HG03571 (cell line): ENCODE data around the gene MRGPRD.

Source experiments
- ATAC-seq: cut with Tn5 transposase; IDR thresholded peaks from one replicate; pipeline ENCODE4 v1.9.1; 2021; ENCODE audit not compliant: unreplicated experiment

The MRGPRD gene

DNA sequence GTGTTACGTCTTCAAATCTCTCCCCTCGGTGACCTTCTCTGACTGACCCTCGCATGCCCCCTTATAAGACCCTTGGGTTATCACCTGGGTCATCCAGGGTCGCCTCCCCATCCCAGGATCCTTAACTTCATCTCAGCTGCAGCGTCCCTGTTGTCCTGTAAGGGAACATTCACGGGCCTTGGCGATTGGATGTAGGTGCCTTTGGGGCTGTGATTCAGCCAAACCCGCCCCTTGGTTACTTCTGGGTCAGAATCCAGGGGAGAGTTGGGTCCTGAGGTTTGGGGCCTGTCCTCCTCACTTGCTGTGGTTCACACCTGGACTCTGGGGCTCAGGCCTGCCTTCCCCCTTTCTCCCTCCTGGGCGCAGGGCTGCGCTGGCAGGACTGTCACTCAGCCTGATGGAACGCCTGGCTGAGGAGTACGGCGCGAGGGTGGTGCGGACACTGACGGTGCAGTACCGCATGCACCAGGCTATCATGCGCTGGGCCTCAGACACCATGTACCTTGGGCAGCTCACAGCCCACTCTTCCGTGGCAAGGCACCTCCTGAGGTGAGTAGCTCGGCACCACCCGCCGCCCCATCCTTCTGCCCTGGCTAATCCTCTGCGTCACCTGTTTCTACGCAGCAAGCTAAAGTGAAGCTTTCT is 47.7 kb downstream of the MRGPRD start:
- ATAC-seq: no peak

DNA sequence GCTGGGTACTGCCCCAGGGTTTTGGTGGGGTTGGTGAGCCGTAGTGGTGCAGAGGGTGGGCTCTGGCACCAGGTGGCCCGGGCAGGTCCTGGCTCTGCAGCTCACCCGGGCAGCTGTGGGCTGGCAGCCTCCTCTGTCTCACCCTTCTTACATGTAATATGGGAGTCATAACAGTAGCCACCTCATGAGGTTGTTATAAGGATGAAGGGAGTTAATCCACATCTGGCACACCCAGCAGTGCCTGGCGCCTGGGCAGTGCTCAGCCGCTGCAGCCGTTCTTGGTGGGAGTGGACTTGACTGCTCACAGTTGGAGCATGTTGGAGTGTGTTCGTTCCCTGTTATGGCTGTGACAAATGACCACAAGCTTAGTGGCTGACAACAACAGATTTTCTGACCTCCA is 48.4 kb downstream of the MRGPRD start:
- ATAC-seq: no peak

DNA sequence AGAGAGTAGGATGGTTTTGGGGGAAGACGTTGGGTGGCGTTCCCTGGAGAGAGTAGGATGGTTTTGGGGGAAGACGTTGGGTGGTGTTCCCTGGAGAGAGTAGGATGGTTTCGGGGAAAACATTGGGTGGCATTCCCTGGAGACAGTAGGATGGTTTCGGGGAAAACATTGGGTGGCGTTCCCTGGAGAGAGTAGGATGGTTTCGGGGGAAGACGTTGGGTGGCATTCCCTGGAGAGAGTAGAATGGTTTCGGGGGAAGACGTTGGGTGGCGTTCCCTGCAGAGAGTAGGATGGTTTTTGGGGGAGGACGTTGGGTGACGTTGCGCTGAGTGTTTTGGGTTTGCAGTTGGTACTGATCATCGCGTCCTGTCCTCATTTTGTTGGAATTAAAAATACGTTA is 48.9 kb downstream of the MRGPRD start:
- no peak for ATAC-seq

DNA sequence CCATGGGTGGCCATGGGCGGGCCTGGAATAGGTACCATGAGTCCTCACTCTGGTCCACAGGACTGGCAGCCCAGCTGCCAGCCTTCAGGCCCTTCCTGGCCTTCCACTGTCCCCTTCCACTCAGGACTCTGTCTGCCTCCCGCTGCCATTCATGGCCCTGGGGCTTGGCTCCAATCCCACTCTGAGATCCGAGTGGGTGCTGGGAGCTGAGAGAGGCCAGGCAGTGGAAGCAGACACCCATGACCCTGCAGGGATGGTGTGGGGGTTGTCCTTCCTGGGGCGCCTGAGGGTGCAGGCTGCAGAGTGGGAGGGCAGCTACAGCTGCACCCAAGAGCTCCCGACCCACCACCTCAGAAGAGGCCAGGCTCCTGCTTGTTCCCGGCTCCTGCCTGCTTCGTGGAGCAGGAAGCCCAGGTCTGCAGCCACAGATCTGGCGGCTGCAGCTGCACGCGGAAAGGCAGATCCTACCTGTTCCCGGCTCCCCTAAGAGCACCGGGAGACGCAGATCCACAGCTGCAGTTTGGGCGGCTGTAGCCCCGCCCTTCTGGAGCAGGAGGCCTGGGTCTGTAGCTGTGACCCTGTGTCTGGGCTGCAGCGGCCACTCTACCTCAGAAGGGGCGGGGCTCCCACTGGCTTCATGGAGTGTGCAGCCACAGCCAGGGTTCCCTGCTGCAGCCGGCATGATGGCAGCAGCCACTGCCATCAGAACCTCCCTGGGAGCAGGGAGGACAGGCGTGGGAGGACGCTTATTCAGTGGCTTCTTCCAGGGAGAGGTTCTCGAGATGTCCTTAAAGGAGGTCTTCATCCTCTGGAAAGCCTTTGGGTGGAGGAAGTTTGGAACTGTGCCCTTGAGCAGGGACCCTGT is 49.6 kb downstream of the MRGPRD start:
- no peak for ATAC-seq
